Liver (tissue), 9 donors: ENCODE measurements around the gene MSI2. TPM values are rescaled to one million over a fixed set of nuclear protein-coding genes. Genes with fewer than 3 reads are reported as not detected.

Experiments used
- DNase-seq: peaks from one replicate; pipeline ENCODE4 v3.0.0-alpha.2; 2017; ENCODE audit warnings: low spot score
- H3K27ac ChIP-seq, 2 donors: one replicate each; pipeline ENCODE4 v1.7.0; 2013; ENCODE audit warnings: inconsistent platforms in 2 of 2, low read length in 2 of 2, control low read depth in 1 of 2, low read depth in 1 of 2, mild to moderate bottlenecking in 1 of 2
- H3K27me3 ChIP-seq, 4 donors: one replicate each; pipeline versions ENCODE4 v1.6.1 to v1.7.0; 2013; ENCODE audit warnings: low read length in 3 of 4, inconsistent platforms in 1 of 4, mild to moderate bottlenecking in 1 of 4, moderate library complexity in 1 of 4; ENCODE audit not compliant: control insufficient read depth in 4 of 4, insufficient read depth in 4 of 4
- H3K36me3 ChIP-seq, 4 donors: one replicate each; pipeline versions ENCODE4 v1.6.1 to v1.7.0; 2013; ENCODE audit warnings: low read length in 3 of 4, mild to moderate bottlenecking in 3 of 4, low read depth in 1 of 4, moderate library complexity in 1 of 4; ENCODE audit not compliant: control insufficient read depth in 4 of 4, insufficient read depth in 3 of 4
- H3K4me1 ChIP-seq, 4 donors: one replicate each; pipeline versions ENCODE4 v1.6.1 to v1.7.0; 2013; ENCODE audit warnings: low read length in 3 of 4, mild to moderate bottlenecking in 3 of 4, moderate library complexity in 1 of 4; ENCODE audit not compliant: control insufficient read depth in 4 of 4, insufficient read depth in 4 of 4
- H3K4me3 ChIP-seq, 3 donors: one replicate each; pipeline versions ENCODE4 v1.6.1 to v1.7.0; 2013; ENCODE audit warnings: low read length in 3 of 3, control low read depth in 1 of 3, low read depth in 1 of 3, mild to moderate bottlenecking in 1 of 3
- H3K9ac ChIP-seq, 2 donors: one replicate each; pipeline ENCODE4 v1.7.0; 2013; ENCODE audit warnings: low read length in 2 of 2, mild to moderate bottlenecking in 2 of 2, moderate library complexity in 2 of 2, control low read depth in 1 of 2, low read depth in 1 of 2
- H3K9me3 ChIP-seq, 4 donors: one replicate each; pipeline versions ENCODE4 v1.6.1 to v1.7.0; 2013; ENCODE audit warnings: low read length in 3 of 4; ENCODE audit not compliant: control insufficient read depth in 4 of 4
- ATF3 ChIP-seq: IDR thresholded peaks from 2 replicates; pipeline ENCODE4 v1.6.1; 2016; ENCODE audit warnings: antibody characterized with exemption
- FOXA1 ChIP-seq: IDR thresholded peaks from 2 replicates; pipeline ENCODE4 v1.6.1; 2016; ENCODE audit warnings: antibody characterized with exemption
- FOXA2 ChIP-seq: IDR thresholded peaks from 2 replicates; pipeline ENCODE4 v1.6.1; 2016; ENCODE audit warnings: antibody characterized with exemption
- HNF4A ChIP-seq, 2 donors: conservative IDR thresholded peaks; 2 replicates each; pipeline ENCODE4 v1.6.1; 2016; ENCODE audit warnings: antibody characterized with exemption in 2 of 2, mild to moderate bottlenecking in 2 of 2
- HNF4G ChIP-seq: IDR thresholded peaks from 2 replicates; pipeline ENCODE4 v1.6.1; 2016; ENCODE audit warnings: antibody characterized with exemption
- JUND ChIP-seq, 2 donors: IDR thresholded peaks; 2 replicates each; pipeline ENCODE4 v1.6.1; 2016; ENCODE audit warnings: antibody characterized with exemption in 2 of 2
- MAX ChIP-seq: IDR thresholded peaks from 2 replicates; pipeline ENCODE4 v1.6.1; 2016; ENCODE audit warnings: antibody characterized with exemption
- NR2F2 ChIP-seq: IDR thresholded peaks from 2 replicates; pipeline ENCODE4 v1.6.1; 2016; ENCODE audit warnings: antibody characterized with exemption
- RAD21 ChIP-seq, 2 donors: IDR thresholded peaks; 2 replicates each; pipeline ENCODE4 v1.6.1; 2016; ENCODE audit warnings: antibody characterized with exemption in 2 of 2, mild to moderate bottlenecking in 2 of 2
- RXRA ChIP-seq, 2 donors: IDR thresholded peaks; 2 replicates each; pipeline ENCODE4 v1.6.1; 2017 to 2018; ENCODE audit warnings: antibody characterized with exemption in 2 of 2, mild to moderate bottlenecking in 1 of 2
- TAF1 ChIP-seq: conservative IDR thresholded peaks from 2 replicates; pipeline ENCODE4 v1.6.1; 2016; ENCODE audit warnings: antibody characterized with exemption, mild to moderate bottlenecking
- YY1 ChIP-seq: IDR thresholded peaks from 2 replicates; pipeline ENCODE4 v1.6.1; 2016; ENCODE audit warnings: antibody characterized with exemption, mild to moderate bottlenecking
- WGBS: extraction: QIAGEN DNeasy Blood & Tissue Kit; methylation state at CpG from one replicate; pipeline ENCODE4 v1.1.7; 2013; 5-methylcytosine and 5-hydroxymethylcytosine counted together
- polyA plus RNA-seq, 2 donors: library from polyadenylated mRNA; stranded (reverse) in 1 of 2; unstranded in 1 of 2; fragments of 200-250 nt in 1 of 2; fragments of >200 nt in 1 of 2; fragmentation: Nextera tagmentation in 1 of 2; extraction: Ambion mirVana in 1 of 2; gene quantifications; one replicate each; pipeline versions ENCODE4 v1.2.1 to v1.2.3, GENCODE V29; 2013 to 2015
- total RNA-seq, 2 donors: library from RNA; depleted of rRNA; stranded (reverse); fragments of >200 nt; gene quantifications; one replicate each; pipeline ENCODE4 v1.2.3, GENCODE V29; 2014
- TF ChIP-seq, protein P1 (sequence below): IDR thresholded peaks from 2 replicates; pipeline ENCODE4 v1.6.1; 2016; ENCODE audit warnings: antibody characterized with exemption, mild to moderate bottlenecking
- TF ChIP-seq, protein P2 (sequence below): fragments of 150-350 bp; IDR thresholded peaks from 2 replicates; pipeline ENCODE4 v1.5.1; 2017; ENCODE audit warnings: improper control_type of control experiment, low read depth, low read length; ENCODE audit not compliant: missing input control
- donor health status: healthy.
- donor health status: healthy.
- donor health status: healthy.
- donor health status: healthy.
- donor health status: healthy.

Gene MSI2
- total and polyA plus RNA-seq, 4 donors, result 5.7 to 15.6 (median 9.2) TPM

DNA sequence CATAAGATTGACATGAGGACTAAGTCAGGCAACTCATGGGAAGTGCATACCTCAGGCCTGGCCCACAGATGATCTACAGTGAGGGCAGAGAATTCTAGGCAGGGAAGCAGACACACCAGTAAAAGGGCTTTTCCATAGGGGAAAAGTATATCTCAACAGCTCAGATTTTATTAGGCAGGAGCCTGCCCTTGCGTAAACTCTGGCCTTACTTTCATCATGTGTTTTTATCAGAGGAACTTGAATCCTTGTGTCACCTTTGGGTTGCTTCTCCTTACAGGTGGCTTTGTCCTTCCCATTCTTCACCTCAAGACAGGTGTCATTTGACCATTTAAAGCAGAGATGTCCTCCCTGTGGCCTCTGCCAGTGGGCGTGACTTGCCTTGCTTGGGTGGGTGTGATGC lies 138.1 kb downstream of the MSI2 start:
- Histone ChIP-seq H3K9me3 (peaks cover 0 to 4% (median 0%) of the 10 kb centered on the region in 4 donors), H3K27me3 (no peaks in the 10 kb centered on the region), H3K9ac (no peak overlapping the region), H3K36me3 (no peaks in the 10 kb centered on the region), H3K27ac (no peak overlapping the region), H3K4me3 (no peak overlapping the region), H3K4me1 (no peaks in the 10 kb centered on the region)
- WGBS, result 98% methylated on average over 2 of the region's 2 CpGs
- TF ChIP-seq HNF4A (conservative IDR thresholded peaks at IDR 0.05) (no peak), RAD21 (IDR thresholded peaks at IDR 0.05) (no peak), TAF1 (no peak), FOXA2 (no peak), RXRA (IDR thresholded peaks at IDR 0.05) (no peak), FOXA1 (no peak), YY1 (no peak), ATF3 (no peak), HNF4G (no peak)
- TF ChIP-seq, protein P1, sequence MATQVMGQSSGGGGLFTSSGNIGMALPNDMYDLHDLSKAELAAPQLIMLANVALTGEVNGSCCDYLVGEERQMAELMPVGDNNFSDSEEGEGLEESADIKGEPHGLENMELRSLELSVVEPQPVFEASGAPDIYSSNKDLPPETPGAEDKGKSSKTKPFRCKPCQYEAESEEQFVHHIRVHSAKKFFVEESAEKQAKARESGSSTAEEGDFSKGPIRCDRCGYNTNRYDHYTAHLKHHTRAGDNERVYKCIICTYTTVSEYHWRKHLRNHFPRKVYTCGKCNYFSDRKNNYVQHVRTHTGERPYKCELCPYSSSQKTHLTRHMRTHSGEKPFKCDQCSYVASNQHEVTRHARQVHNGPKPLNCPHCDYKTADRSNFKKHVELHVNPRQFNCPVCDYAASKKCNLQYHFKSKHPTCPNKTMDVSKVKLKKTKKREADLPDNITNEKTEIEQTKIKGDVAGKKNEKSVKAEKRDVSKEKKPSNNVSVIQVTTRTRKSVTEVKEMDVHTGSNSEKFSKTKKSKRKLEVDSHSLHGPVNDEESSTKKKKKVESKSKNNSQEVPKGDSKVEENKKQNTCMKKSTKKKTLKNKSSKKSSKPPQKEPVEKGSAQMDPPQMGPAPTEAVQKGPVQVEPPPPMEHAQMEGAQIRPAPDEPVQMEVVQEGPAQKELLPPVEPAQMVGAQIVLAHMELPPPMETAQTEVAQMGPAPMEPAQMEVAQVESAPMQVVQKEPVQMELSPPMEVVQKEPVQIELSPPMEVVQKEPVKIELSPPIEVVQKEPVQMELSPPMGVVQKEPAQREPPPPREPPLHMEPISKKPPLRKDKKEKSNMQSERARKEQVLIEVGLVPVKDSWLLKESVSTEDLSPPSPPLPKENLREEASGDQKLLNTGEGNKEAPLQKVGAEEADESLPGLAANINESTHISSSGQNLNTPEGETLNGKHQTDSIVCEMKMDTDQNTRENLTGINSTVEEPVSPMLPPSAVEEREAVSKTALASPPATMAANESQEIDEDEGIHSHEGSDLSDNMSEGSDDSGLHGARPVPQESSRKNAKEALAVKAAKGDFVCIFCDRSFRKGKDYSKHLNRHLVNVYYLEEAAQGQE, result no peak
- TF ChIP-seq, protein P2, sequence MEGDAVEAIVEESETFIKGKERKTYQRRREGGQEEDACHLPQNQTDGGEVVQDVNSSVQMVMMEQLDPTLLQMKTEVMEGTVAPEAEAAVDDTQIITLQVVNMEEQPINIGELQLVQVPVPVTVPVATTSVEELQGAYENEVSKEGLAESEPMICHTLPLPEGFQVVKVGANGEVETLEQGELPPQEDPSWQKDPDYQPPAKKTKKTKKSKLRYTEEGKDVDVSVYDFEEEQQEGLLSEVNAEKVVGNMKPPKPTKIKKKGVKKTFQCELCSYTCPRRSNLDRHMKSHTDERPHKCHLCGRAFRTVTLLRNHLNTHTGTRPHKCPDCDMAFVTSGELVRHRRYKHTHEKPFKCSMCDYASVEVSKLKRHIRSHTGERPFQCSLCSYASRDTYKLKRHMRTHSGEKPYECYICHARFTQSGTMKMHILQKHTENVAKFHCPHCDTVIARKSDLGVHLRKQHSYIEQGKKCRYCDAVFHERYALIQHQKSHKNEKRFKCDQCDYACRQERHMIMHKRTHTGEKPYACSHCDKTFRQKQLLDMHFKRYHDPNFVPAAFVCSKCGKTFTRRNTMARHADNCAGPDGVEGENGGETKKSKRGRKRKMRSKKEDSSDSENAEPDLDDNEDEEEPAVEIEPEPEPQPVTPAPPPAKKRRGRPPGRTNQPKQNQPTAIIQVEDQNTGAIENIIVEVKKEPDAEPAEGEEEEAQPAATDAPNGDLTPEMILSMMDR, result no peak
- DNase-seq, result no peak

- no peak for DNase-seq
- Histone ChIP-seq H3K4me3 (no peak overlapping the region), H3K27me3 (no peaks in the 10 kb centered on the region), H3K27ac (no peak overlapping the region), H3K36me3 (no peaks in the 10 kb centered on the region), H3K9ac (no peak overlapping the region), H3K9me3 (peaks cover 0 to 4% (median 0%) of the 10 kb centered on the region in 4 donors), H3K4me1 (no peaks in the 10 kb centered on the region)
- WGBS, result 99% methylated on average over 2 of the region's 2 CpGs
- TF ChIP-seq MAX, result no peak
- TF ChIP-seq JUND (IDR thresholded peaks at IDR 0.05), result no peak
- no peak for TF ChIP-seq ATF3
- no peak for TF ChIP-seq RAD21 (IDR thresholded peaks at IDR 0.05)
- no peak for TF ChIP-seq NR2F2
- TF ChIP-seq, protein P2, result no peak
Observed at GRCh38 chr17:57395721-57396321, 139.5 kb downstream of the MSI2 start.
